Sigmoid colon (tissue), 7 donors: ENCODE data around the gene SLC5A2. TPM values are rescaled to one million over a fixed set of nuclear protein-coding genes. Genes with fewer than 3 reads are reported as not detected.

Source experiments
- DNase-seq: peaks from one replicate; pipeline ENCODE4 v3.0.0-alpha.2; 2019
- H3K27ac ChIP-seq, 4 donors: fragments of 200-600 bp; sonication (generic); one replicate each; pipeline ENCODE4 v1.5.1; 2016 to 2019; ENCODE audit warnings: mild to moderate bottlenecking in 1 of 4
- H3K27me3 ChIP-seq, 3 donors: fragments of 200-600 bp; sonication (generic); one replicate each; pipeline ENCODE4 v1.5.1; 2019; ENCODE audit warnings: mild to moderate bottlenecking in 1 of 3
- H3K36me3 ChIP-seq, 4 donors: fragments of 200-600 bp; sonication (generic); one replicate each; pipeline ENCODE4 v1.5.1; 2016 to 2019
- H3K4me1 ChIP-seq, 4 donors: fragments of 200-600 bp; sonication (generic); one replicate each; pipeline ENCODE4 v1.5.1; 2017 to 2019
- H3K4me3 ChIP-seq, 4 donors: fragments of 200-600 bp; sonication (generic); one replicate each; pipeline ENCODE4 v1.5.1; 2017 to 2019; ENCODE audit warnings: mild to moderate bottlenecking in 2 of 4, moderate library complexity in 1 of 4
- H3K9me3 ChIP-seq, 4 donors: fragments of 200-600 bp in 3 of 4; sonication (generic) in 3 of 4; one replicate each; pipeline versions ENCODE4 v1.5.1 to v1.6.1; 2013 to 2019
- CTCF ChIP-seq, 4 experiments: fragments of 450-650 bp in 3 of 4; fragments of 200-600 bp in 1 of 4; IDR thresholded peaks; one replicate each; pipeline ENCODE4 v1.5.1; 2016 to 2019; ENCODE audit warnings: antibody characterized with exemption in 4 of 4, mild to moderate bottlenecking in 3 of 4, moderate library complexity in 2 of 4
- EP300 ChIP-seq, 4 donors: sonication (generic); formaldehyde crosslinking; IDR thresholded peaks; one replicate each; pipeline ENCODE4 v1.6.1; 2017; ENCODE audit warnings: antibody characterized with exemption in 4 of 4
- POLR2A ChIP-seq, 2 donors: fragments of 450-650 bp; IDR thresholded peaks; one replicate each; pipeline ENCODE4 v1.6.1; 2016; ENCODE audit warnings: antibody characterized with exemption in 2 of 2, mild to moderate bottlenecking in 2 of 2, moderate library complexity in 2 of 2
- POLR2AphosphoS5 ChIP-seq, 4 donors: sonication (generic); formaldehyde crosslinking; IDR thresholded peaks; one replicate each; pipeline ENCODE4 v1.6.1; 2017; ENCODE audit warnings: antibody characterized with exemption in 4 of 4
- WGBS, 2 donors: extraction: QIAGEN DNeasy Blood & Tissue Kit; methylation state at CpG; one replicate each; pipeline ENCODE4 v1.1.7; 2013; 5-methylcytosine and 5-hydroxymethylcytosine counted together
- intact Hi-C: fragments of 100-400 bp; cut with DNase I; formaldehyde crosslinking; loops from one replicate; pipeline ENCODE4 v1.15.1; 2023
- polyA plus RNA-seq, 3 donors: library from polyadenylated mRNA; stranded (reverse); fragments of 200-250 nt; gene quantifications; one replicate each; pipeline ENCODE4 v1.2.3, GENCODE V29; 2013
- total RNA-seq, 4 donors: library from RNA; depleted of rRNA; stranded (reverse); fragments of >200 nt; gene quantifications; one replicate each; pipeline ENCODE4 v1.1.0, GENCODE V29; 2016
- donor health status: healthy with polysubstance abuse.
- donor health status: Bipolar disorder and iron deficiency.
- donor health status: healthy.

Gene SLC5A2
- total and polyA plus RNA-seq, 7 donors, result 0.49 to 1.9 (median 0.71) TPM

GRCh38 chr16:31498493-31498892, 15.6 kb downstream of the SLC5A2 start:
- no peaks in the 10 kb centered on the region for H3K9me3 ChIP-seq
- H3K36me3 ChIP-seq, result peaks cover 30 to 75% (median 36%) of the 10 kb centered on the region in 4 donors
- no peak for DNase-seq
- no peak for TF ChIP-seq EP300 (IDR thresholded peaks at IDR 0.05)
- no peak for TF ChIP-seq POLR2AphosphoS5 (IDR thresholded peaks at IDR 0.05)
- no peak for TF ChIP-seq CTCF (IDR thresholded peaks at IDR 0.05)
- no peak for TF ChIP-seq POLR2A (IDR thresholded peaks at IDR 0.05)
- H3K4me3 ChIP-seq, result no peak overlapping the region
- WGBS, 2 donors, result 97 to 98% methylated on average over 8 of the region's 8 CpGs
- H3K4me1 ChIP-seq, result peaks cover 0 to 8% (median 3%) of the 10 kb centered on the region in 4 donors
- H3K27ac ChIP-seq, result no peak overlapping the region
- no peaks in the 10 kb centered on the region for H3K27me3 ChIP-seq
- intact Hi-C loops, result no loop called here

DNA sequence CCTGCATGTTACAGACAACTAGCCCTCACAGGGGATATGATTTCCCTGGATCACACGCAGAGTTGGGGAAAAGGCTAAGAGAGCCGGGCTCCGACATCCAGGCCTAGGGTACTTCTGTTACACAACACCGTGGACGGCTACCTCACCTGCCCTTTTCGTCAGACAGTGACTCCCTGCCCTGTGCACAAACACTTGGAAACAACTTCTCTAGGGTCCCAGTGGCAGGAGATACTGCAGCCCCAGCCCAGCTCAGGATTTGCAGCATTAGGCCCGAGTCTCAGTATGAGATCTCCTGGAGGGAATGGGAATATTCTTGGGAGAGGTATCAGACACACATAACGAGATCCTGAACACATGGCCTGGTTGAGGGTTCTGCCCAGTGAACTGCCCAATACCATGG, 17.0 kb downstream of the SLC5A2 start:
- no peak overlapping the region for H3K27ac ChIP-seq
- no peak for DNase-seq
- H3K4me3 ChIP-seq, result no peak overlapping the region
- TF ChIP-seq POLR2A (IDR thresholded peaks at IDR 0.05) (no peak), EP300 (IDR thresholded peaks at IDR 0.05) (no peak), POLR2AphosphoS5 (IDR thresholded peaks at IDR 0.05) (no peak), CTCF (IDR thresholded peaks at IDR 0.05) (no peak)
- no peaks in the 10 kb centered on the region for H3K9me3 ChIP-seq
- WGBS, 2 donors, result 97% methylated on average over 8 of the region's 8 CpGs
- H3K27me3 ChIP-seq, result no peaks in the 10 kb centered on the region
- peaks cover 25 to 60% (median 30%) of the 10 kb centered on the region in 4 donors for H3K36me3 ChIP-seq
- peaks cover 0 to 8% (median 3%) of the 10 kb centered on the region in 4 donors for H3K4me1 ChIP-seq
- intact Hi-C loops, result loop anchor here (10.0 kb wide), 1 partner anchor 375 kb away; the partner anchor contains the start of gene ZNF267

- TF ChIP-seq EP300 (IDR thresholded peaks at IDR 0.05) (no peak), CTCF (IDR thresholded peaks at IDR 0.05) (no peak), POLR2AphosphoS5 (IDR thresholded peaks at IDR 0.05) (no peak), POLR2A (IDR thresholded peaks at IDR 0.05) (no peak)
- no peak for DNase-seq
- WGBS, 2 donors, result 78 to 83% methylated on average over 3 of the region's 3 CpGs
- no peak overlapping the region for H3K4me3 ChIP-seq
- no peak overlapping the region for H3K27ac ChIP-seq
- peaks cover 12 to 54% (median 24%) of the 10 kb centered on the region in 4 donors for H3K36me3 ChIP-seq
- H3K4me1 ChIP-seq, result peaks cover 0 to 18% (median 7%) of the 10 kb centered on the region in 4 donors
- intact Hi-C loops, result loop anchor here (10.0 kb wide), 1 partner anchor 373 kb away; the partner anchor contains the start of gene ZNF267
- no peaks in the 10 kb centered on the region for H3K9me3 ChIP-seq
- H3K27me3 ChIP-seq, result no peaks in the 10 kb centered on the region
Measured at GRCh38 chr16:31501226-31501965, 18.5 kb downstream of the SLC5A2 start.

DNA sequence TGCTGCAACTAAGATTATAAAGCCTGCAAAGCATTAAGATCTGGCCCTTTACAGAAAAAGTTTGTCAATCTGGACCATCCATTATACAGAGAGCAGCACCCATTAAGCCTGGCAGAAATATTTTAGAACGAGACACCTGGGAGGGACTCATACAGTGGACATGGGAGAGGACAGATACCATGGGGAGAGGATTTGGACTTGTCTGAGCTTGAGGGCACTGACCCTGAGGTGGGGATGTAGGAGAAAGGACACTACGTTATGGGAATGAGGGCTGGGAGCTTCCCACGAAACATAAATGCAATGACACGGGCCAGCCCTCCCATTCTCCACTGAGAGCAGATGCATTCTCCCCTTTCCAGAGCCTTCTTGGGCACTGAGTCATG, 19.0 kb downstream of the SLC5A2 start:
- Histone ChIP-seq H3K4me3 (no peak overlapping the region), H3K27ac (no peak overlapping the region), H3K27me3 (no peaks in the 10 kb centered on the region), H3K36me3 (peaks cover 10 to 49% (median 18%) of the 10 kb centered on the region in 4 donors), H3K9me3 (no peaks in the 10 kb centered on the region), H3K4me1 (peaks cover 0 to 24% (median 13%) of the 10 kb centered on the region in 4 donors)
- 81 to 90% methylated on average over 4 of the region's 4 CpGs for WGBS, 2 donors
- TF ChIP-seq POLR2AphosphoS5 (IDR thresholded peaks at IDR 0.05) (no peak), CTCF (IDR thresholded peaks at IDR 0.05) (no peak), POLR2A (IDR thresholded peaks at IDR 0.05) (no peak), EP300 (IDR thresholded peaks at IDR 0.05) (no peak)
- DNase-seq, result no peak
- intact Hi-C loops, result loop anchor here (10.0 kb wide), 1 partner anchor 373 kb away; the partner anchor contains the start of gene ZNF267
